Mesendoderm (in vitro differentiated cells): Measurements from ENCODE around the gene SAT2.
"Not testable (repeated sequence)": the region's sequence is repeated elsewhere in the genome, so short reads cannot be mapped to it uniquely, and the experiment has no call there.

Experiments used
- DNase-seq: peaks from one replicate; pipeline ENCODE4 v3.0.0; 2013
- H2AK5ac ChIP-seq: 2 replicates; pipeline ENCODE4 v1.6.1; 2013; ENCODE audit warnings: low read length, inconsistent platforms
- H2BK120ac ChIP-seq: 2 replicates; pipeline ENCODE4 v1.6.1; 2013; ENCODE audit warnings: low read depth, mild to moderate bottlenecking, low read length, moderate library complexity, mixed read lengths
- H2BK15ac ChIP-seq: replicated peaks from 2 replicates; pipeline ENCODE4 v1.6.1; 2013; ENCODE audit warnings: low read depth, mild to moderate bottlenecking, moderate library complexity
- H2BK5ac ChIP-seq: 2 replicates; pipeline ENCODE4 v1.6.1; 2013; ENCODE audit warnings: low read length, inconsistent platforms
- H3K18ac ChIP-seq: 2 replicates; pipeline ENCODE4 v1.6.1; 2013; ENCODE audit warnings: mild to moderate bottlenecking, low read length, mixed read lengths
- H3K23ac ChIP-seq: one replicate; pipeline ENCODE4 v1.6.1; 2013; ENCODE audit warnings: low read length
- H3K27ac ChIP-seq: 2 replicates; pipeline ENCODE4 v1.5.1; 2013; ENCODE audit warnings: low read depth, mild to moderate bottlenecking, inconsistent platforms, low read length, moderate library complexity
- H3K27me3 ChIP-seq: 2 replicates; pipeline ENCODE4 v1.6.1; 2013; ENCODE audit warnings: low read length, control low read depth, mild to moderate bottlenecking, inconsistent platforms; ENCODE audit not compliant: insufficient read depth, poor library complexity
- H3K36me3 ChIP-seq: 2 replicates; pipeline ENCODE4 v1.6.1; 2013; ENCODE audit warnings: low read length, inconsistent platforms; ENCODE audit not compliant: control insufficient read depth, insufficient read depth
- H3K4ac ChIP-seq: one replicate; pipeline ENCODE4 v1.6.1; 2013; ENCODE audit warnings: low read depth, mild to moderate bottlenecking, low read length, moderate library complexity
- H3K4me1 ChIP-seq: 2 replicates; pipeline ENCODE4 v1.6.1; 2013; ENCODE audit warnings: low read depth, low read length, inconsistent platforms; ENCODE audit not compliant: control insufficient read depth
- H3K4me2 ChIP-seq: 2 replicates; pipeline ENCODE4 v1.6.1; 2013; ENCODE audit warnings: low read length
- H3K4me3 ChIP-seq: 2 replicates; pipeline ENCODE4 v1.5.1; 2013; ENCODE audit warnings: mild to moderate bottlenecking, low read length
- H3K56ac ChIP-seq: one replicate; pipeline ENCODE4 v1.6.1; 2013; ENCODE audit warnings: low read length
- H3K79me1 ChIP-seq: 2 replicates; pipeline ENCODE4 v1.6.1; 2013; ENCODE audit warnings: low read length, inconsistent platforms
- H3K79me2 ChIP-seq: 2 replicates; pipeline ENCODE4 v1.6.1; 2013; ENCODE audit warnings: mild to moderate bottlenecking, low read length; ENCODE audit not compliant: control insufficient read depth, insufficient read depth
- H3K9ac ChIP-seq: 2 replicates; pipeline ENCODE4 v1.6.1; 2013; ENCODE audit warnings: low read length, inconsistent platforms
- H4K5ac ChIP-seq: one replicate; pipeline ENCODE4 v1.6.1; 2013; ENCODE audit warnings: low read length
- H4K8ac ChIP-seq: one replicate; pipeline ENCODE4 v1.6.1; 2013; ENCODE audit warnings: low read depth, mild to moderate bottlenecking, control low read depth, low read length, moderate library complexity
- WGBS: extraction: QIAGEN DNeasy Blood & Tissue Kit; methylation state at CpG from one replicate; pipeline ENCODE4 v1.1.7; 2013; ENCODE audit warnings: low lambda C conversion rate, missing lambda C conversion rate; ENCODE audit not compliant: insufficient coverage; ENCODE audit errors: extremely low coverage; 5-methylcytosine and 5-hydroxymethylcytosine counted together

The SAT2 gene

DNA sequence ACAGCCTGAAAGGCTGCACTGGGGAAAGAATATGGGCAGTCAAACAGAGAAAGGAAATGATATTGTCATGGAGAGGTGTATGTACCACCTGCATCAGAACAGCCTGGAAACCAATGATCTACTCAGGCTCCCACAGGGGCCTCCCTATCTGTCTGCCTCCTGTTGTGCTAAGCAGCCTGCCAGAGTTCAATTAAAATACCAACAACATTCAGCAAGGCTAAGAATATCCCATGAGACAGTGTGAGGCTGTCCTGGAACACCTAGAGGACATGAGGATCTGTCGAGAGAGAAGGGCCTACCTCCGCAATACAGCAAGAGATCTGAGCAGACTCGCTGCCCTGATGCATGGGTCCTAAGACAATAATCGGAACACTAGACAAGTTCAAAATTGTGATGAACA, 21.3 kb downstream of the SAT2 start:
- peaks cover 3% of the 10 kb centered on the region for H3K79me1 ChIP-seq
- peaks cover 3% of the 10 kb centered on the region for H3K36me3 ChIP-seq
- H3K4me2 ChIP-seq: no peak overlapping the region
- H3K79me2 ChIP-seq: peaks cover 2% of the 10 kb centered on the region
- no peak overlapping the region for H3K4ac ChIP-seq
- H3K4me3 ChIP-seq: no peak overlapping the region
- no peak overlapping the region for H3K9ac ChIP-seq
- H4K8ac ChIP-seq: no peak overlapping the region
- H3K27ac ChIP-seq: no peak overlapping the region
- H3K18ac ChIP-seq: no peak overlapping the region
- H4K5ac ChIP-seq: no peak overlapping the region
- H3K4me1 ChIP-seq: no peaks in the 10 kb centered on the region
- peak; percentile 26 for DNase-seq
- no peak overlapping the region for H2BK120ac ChIP-seq
- H2AK5ac ChIP-seq: no peak overlapping the region
- no peak overlapping the region for H2BK5ac ChIP-seq
- no CpG with 5 or more reads among the region's 4 CpGs for WGBS
- no peaks in the 10 kb centered on the region for H3K27me3 ChIP-seq
- H2BK15ac ChIP-seq: no peak overlapping the region
- no peak overlapping the region for H3K23ac ChIP-seq
- H3K56ac ChIP-seq: no peak overlapping the region

DNA sequence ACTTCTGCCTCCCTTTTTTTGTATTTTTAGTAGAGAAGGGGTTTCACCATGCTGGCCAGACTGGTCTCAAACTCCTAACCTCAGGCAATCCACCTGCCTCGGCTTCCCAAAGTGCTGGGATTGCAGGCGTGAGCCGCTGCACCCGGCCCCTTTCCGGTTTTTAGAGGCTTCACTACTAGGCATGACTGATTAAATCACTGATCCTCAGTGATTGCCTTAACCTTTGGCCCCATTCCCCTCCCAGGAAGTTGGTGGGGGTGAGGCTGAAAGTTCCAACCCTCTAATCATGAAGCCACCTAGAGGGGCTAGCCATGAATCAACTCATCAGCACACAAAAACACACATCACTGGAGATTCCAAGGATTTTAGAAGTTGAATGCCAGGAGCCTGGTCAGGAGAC, 30.1 kb downstream of the SAT2 start:
- not testable (repeated sequence) for H3K79me1 ChIP-seq, H3K4me2 ChIP-seq, H3K56ac ChIP-seq, H2BK120ac ChIP-seq, H2AK5ac ChIP-seq, H3K4ac ChIP-seq, H4K8ac ChIP-seq, H2BK5ac ChIP-seq, H2BK15ac ChIP-seq, H3K4me3 ChIP-seq, H3K18ac ChIP-seq, H3K27me3 ChIP-seq, H3K79me2 ChIP-seq, H3K9ac ChIP-seq, H3K27ac ChIP-seq, H4K5ac ChIP-seq, DNase-seq, H3K23ac ChIP-seq, H3K36me3 ChIP-seq, H3K4me1 ChIP-seq
- no CpG with 5 or more reads among the region's 5 CpGs for WGBS

DNA sequence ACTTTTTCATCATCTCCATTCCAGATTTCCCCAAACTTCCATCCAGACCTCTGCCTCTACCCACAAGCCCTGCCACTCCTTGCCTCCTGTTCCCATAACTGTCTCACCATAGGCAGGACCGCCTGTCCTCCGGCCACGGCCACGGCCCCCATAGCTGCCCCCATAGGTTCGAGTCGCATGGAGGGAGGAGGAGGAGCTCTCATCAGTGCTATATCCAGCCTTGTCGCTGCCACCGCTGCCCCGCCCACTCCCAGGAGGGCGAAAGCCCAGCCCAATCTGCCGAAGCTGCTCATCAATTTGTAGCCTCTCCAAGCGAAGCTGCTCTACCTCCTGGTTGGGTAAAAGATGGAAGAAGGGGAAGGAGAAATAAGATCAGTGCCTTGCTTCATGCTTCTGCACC, 34.3 kb downstream of the SAT2 start:
- no peak overlapping the region for H3K9ac ChIP-seq
- H3K4ac ChIP-seq: no peak overlapping the region
- peaks cover 1% of the 10 kb centered on the region for H3K79me2 ChIP-seq
- H4K5ac ChIP-seq: no peak overlapping the region
- H3K18ac ChIP-seq: no peak overlapping the region
- no peak overlapping the region for H3K27ac ChIP-seq
- H2BK15ac ChIP-seq: no peak overlapping the region
- no peaks in the 10 kb centered on the region for H3K27me3 ChIP-seq
- H4K8ac ChIP-seq: no peak overlapping the region
- H2AK5ac ChIP-seq: no peak overlapping the region
- no peaks in the 10 kb centered on the region for H3K79me1 ChIP-seq
- H3K56ac ChIP-seq: no peak overlapping the region
- no peak overlapping the region for H3K4me2 ChIP-seq
- H3K4me3 ChIP-seq: no peak overlapping the region
- H3K23ac ChIP-seq: no peak overlapping the region
- DNase-seq: no peak
- WGBS: no CpG with 5 or more reads among the region's 12 CpGs
- H2BK120ac ChIP-seq: no peak overlapping the region
- peaks cover 4% of the 10 kb centered on the region for H3K36me3 ChIP-seq
- H3K4me1 ChIP-seq: peaks cover 3% of the 10 kb centered on the region
- no peak overlapping the region for H2BK5ac ChIP-seq

GRCh38 chr17:7592422-7593021, 35.1 kb downstream of the SAT2 start:
- H3K4me3 ChIP-seq: no peak overlapping the region
- peaks cover 4% of the 10 kb centered on the region for H3K36me3 ChIP-seq
- no peak overlapping the region for H2BK120ac ChIP-seq
- H3K4ac ChIP-seq: no peak overlapping the region
- no peak overlapping the region for H2BK5ac ChIP-seq
- no peak for DNase-seq
- no peak overlapping the region for H2AK5ac ChIP-seq
- no peak overlapping the region for H3K9ac ChIP-seq
- H3K27me3 ChIP-seq: no peaks in the 10 kb centered on the region
- H3K4me1 ChIP-seq: peaks cover 3% of the 10 kb centered on the region
- H3K18ac ChIP-seq: no peak overlapping the region
- no peak overlapping the region for H3K23ac ChIP-seq
- WGBS: no CpG with 5 or more reads among the region's 23 CpGs
- no peak overlapping the region for H4K5ac ChIP-seq
- H3K4me2 ChIP-seq: no peak overlapping the region
- no peak overlapping the region for H4K8ac ChIP-seq
- H3K79me2 ChIP-seq: peaks cover 1% of the 10 kb centered on the region
- H3K79me1 ChIP-seq: no peaks in the 10 kb centered on the region
- no peak overlapping the region for H2BK15ac ChIP-seq
- no peak overlapping the region for H3K27ac ChIP-seq
- H3K56ac ChIP-seq: no peak overlapping the region

GRCh38 chr17:7591596-7591995, 36.0 kb downstream of the SAT2 start:
- no CpG with 5 or more reads among the region's 5 CpGs for WGBS

GRCh38 chr17:7590743-7591142, 36.9 kb downstream of the SAT2 start:
- Histone ChIP-seq H2BK120ac (no peak overlapping the region), H3K36me3 (peaks cover 4% of the 10 kb centered on the region), H3K79me2 (peaks cover 1% of the 10 kb centered on the region), H3K4me3 (no peak overlapping the region), H3K79me1 (no peaks in the 10 kb centered on the region), H2BK5ac (no peak overlapping the region), H3K4ac (peak overlapping the region; percentile 56), H3K27me3 (no peaks in the 10 kb centered on the region), H3K4me1 (peaks cover 3% of the 10 kb centered on the region), H3K9ac (no peak overlapping the region), H3K4me2 (no peak overlapping the region), H4K5ac (no peak overlapping the region), H4K8ac (no peak overlapping the region), H3K18ac (peak overlapping the region; percentile 42), H3K23ac (no peak overlapping the region), H3K27ac (peak overlapping the region; percentile 89), H2BK15ac (no peak overlapping the region), H2AK5ac (no peak overlapping the region), H3K56ac (no peak overlapping the region)
- no CpG with 5 or more reads among the region's 4 CpGs for WGBS
- DNase-seq: peak; percentile 96

More at GRCh38 chr17:7591596-7591995, 36.0 kb downstream of the SAT2 start:
- H2BK5ac ChIP-seq: no peak overlapping the region
- peak overlapping the region; percentile 89 for H3K27ac ChIP-seq
- H3K27me3 ChIP-seq: no peaks in the 10 kb centered on the region
- H3K4me1 ChIP-seq: peaks cover 3% of the 10 kb centered on the region
- H3K9ac ChIP-seq: no peak overlapping the region
- H3K23ac ChIP-seq: no peak overlapping the region
- no peak overlapping the region for H3K18ac ChIP-seq
- H4K5ac ChIP-seq: no peak overlapping the region
- H3K4me3 ChIP-seq: no peak overlapping the region
- no peak overlapping the region for H3K56ac ChIP-seq
- H3K4ac ChIP-seq: no peak overlapping the region
- H4K8ac ChIP-seq: no peak overlapping the region
- H2BK120ac ChIP-seq: no peak overlapping the region
- H3K36me3 ChIP-seq: peaks cover 4% of the 10 kb centered on the region
- H3K4me2 ChIP-seq: no peak overlapping the region
- H3K79me2 ChIP-seq: peaks cover 1% of the 10 kb centered on the region
- no peaks in the 10 kb centered on the region for H3K79me1 ChIP-seq
- no peak overlapping the region for H2BK15ac ChIP-seq
- DNase-seq: no peak
- no peak overlapping the region for H2AK5ac ChIP-seq
